Measurements from ENCODE around the gene TNPO2. TPM values are rescaled to one million over a fixed set of nuclear protein-coding genes. Genes with fewer than 3 reads are reported as not detected.

Gene TNPO2
- polyA plus RNA-seq, 1 experiment, result 47.3 TPM

DNA sequence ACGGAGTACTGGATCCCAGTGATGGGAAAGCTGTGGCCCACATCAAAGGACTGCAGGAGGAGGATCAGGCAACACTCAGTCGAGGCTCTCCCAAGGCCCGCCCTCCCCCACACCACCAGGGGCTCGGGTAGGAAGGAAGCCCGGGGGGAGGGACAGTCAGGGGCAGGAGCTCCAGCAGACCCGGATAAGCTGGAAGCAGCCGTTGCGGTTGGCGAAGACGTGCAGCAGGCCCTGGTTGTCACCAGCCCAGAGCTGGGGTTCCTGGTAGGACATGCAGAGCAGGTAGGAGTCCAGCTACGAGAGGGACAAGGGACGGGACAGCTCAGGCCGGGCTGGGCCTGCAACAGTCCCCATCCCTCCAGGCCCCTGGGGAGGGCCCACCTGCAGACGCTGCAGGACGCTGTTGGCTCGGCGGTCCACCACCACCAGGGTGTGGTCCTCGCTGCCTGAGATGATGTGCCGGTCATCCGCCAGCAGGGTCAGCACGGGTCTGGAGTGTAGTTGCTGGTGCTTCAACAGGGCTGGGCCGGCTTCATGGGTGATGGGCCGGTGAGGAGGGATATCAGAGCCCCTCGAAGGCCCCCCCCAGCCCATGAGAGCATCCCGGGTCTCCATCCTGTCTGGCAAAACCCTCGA is 34.0 kb downstream of the TNPO2 start:
- ChIA-PET POLR2A (no interaction called here), CTCF (no interaction called here)
- no peak for DNase-seq (ENCODE audit: low read depth, low spot score)

DNA sequence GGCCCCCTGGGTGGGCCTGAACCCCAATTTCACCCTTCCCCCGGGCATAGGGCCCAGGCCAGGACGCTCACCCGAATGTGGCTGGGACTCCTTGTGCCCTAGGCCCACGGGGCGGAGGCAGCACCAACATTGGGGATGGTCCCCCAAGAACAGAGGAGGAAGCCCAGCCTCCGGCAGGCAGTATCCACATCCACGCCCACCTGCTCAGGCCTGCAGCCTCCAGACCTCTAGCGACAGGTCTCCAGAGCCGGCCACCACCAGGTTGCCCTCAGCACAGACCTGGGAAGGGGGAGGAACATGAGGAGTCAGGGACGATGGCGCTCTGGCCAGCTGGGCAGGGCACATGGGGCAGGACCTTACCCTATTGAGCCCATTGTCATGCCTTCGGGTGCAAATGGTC is 34.7 kb downstream of the TNPO2 start:
- POLR2A ChIA-PET, result no interaction called here
- CTCF ChIA-PET, result no interaction called here
- H3K27me3 ChIP-seq (ENCODE audit: control insufficient read depth, insufficient read depth, low read length), result no peaks in the 10 kb centered on the region
- no peak for DNase-seq (ENCODE audit: low read depth, low spot score)
- no peaks in the 10 kb centered on the region for H3K9me3 ChIP-seq (ENCODE audit: control insufficient read depth, insufficient read depth, low read length)
- H3K27ac ChIP-seq (ENCODE audit: low read depth, low read length), result no peak overlapping the region
- H3K4me3 ChIP-seq (ENCODE audit: low read depth, low read length), result no peak overlapping the region
- TF ChIP-seq, protein P1, sequence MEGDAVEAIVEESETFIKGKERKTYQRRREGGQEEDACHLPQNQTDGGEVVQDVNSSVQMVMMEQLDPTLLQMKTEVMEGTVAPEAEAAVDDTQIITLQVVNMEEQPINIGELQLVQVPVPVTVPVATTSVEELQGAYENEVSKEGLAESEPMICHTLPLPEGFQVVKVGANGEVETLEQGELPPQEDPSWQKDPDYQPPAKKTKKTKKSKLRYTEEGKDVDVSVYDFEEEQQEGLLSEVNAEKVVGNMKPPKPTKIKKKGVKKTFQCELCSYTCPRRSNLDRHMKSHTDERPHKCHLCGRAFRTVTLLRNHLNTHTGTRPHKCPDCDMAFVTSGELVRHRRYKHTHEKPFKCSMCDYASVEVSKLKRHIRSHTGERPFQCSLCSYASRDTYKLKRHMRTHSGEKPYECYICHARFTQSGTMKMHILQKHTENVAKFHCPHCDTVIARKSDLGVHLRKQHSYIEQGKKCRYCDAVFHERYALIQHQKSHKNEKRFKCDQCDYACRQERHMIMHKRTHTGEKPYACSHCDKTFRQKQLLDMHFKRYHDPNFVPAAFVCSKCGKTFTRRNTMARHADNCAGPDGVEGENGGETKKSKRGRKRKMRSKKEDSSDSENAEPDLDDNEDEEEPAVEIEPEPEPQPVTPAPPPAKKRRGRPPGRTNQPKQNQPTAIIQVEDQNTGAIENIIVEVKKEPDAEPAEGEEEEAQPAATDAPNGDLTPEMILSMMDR (IDR thresholded peaks at IDR 0.05; ENCODE audit: low read depth, low read length), result no peak

More for the DNA sequence above, 34.0 kb downstream of the TNPO2 start:
- Histone ChIP-seq H3K9me3 (ENCODE audit: control insufficient read depth, insufficient read depth, low read length) (no peaks in the 10 kb centered on the region), H3K27me3 (ENCODE audit: control insufficient read depth, insufficient read depth, low read length) (no peaks in the 10 kb centered on the region), H3K4me3 (ENCODE audit: low read depth, low read length) (no peak overlapping the region), H3K27ac (ENCODE audit: low read depth, low read length) (no peak overlapping the region)
- TF ChIP-seq, protein P1 (IDR thresholded peaks at IDR 0.05; ENCODE audit: low read depth, low read length), result no peak

DNA sequence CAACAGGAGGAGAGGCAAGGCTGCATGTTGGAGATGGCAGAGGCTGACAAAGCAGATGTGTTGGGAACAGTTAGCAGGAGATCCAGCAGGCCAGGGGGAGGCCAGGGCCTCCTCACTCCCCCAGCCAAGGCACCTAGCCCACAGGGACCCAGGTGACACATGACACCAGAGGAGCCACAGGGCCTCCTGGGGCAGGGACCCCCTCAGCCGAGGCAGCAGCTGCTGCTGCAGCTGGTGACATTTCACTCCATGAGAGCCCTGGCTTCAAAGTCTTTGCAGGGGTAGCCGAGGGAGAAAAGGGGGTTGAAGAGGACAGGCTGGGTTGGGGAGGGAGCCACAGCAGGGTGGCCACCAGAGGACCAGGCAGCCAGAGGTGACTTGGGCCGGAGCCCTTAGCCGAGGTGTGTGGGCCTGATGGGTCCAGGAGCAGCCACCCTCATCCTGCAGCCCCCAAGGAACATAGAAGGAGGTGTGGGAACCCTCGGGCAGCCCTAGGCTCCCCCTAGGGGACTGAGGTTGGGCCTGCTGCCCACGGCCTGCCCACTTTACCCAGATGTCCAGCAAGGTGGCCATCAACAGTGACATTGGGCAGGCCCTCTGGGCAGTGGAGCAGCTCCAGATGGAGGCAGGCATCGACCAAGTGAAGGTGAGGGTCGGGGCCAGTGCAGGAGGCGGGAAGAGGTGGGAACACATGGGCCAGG is 36.1 kb downstream of the TNPO2 start, which contains the start of gene GNG14:
TSS of gene GNG14 (plus strand) at position 503 of the 701 bp plus-strand sequence. CDS start at position 554, 51 bp downstream.
- H3K4me3 ChIP-seq (ENCODE audit: low read depth, low read length), result no peak within 1 kb of the TSS
- H3K9me3 ChIP-seq (ENCODE audit: control insufficient read depth, insufficient read depth, low read length), result no peaks in the 10 kb centered on the region
- ChIA-PET CTCF (interaction anchor here (0.7 kb wide), 1 partner anchor 8 kb away, joined by 4 read pairs; no protein-coding TSS in a partner anchor), POLR2A (interaction anchor here (0.6 to 0.7 kb wide), 3 partner anchors 9 to 216 kb away, joined by 4 to 7 read pairs (median 4); no protein-coding TSS in a partner anchor)
- no peak within 1 kb of the TSS for H3K27ac ChIP-seq (ENCODE audit: low read depth, low read length)
- TF ChIP-seq, protein P1 (IDR thresholded peaks at IDR 0.05; ENCODE audit: low read depth, low read length), result no peak
- H3K27me3 ChIP-seq (ENCODE audit: control insufficient read depth, insufficient read depth, low read length), result no peaks in the 10 kb centered on the region
- DNase-seq (ENCODE audit: low read depth, low spot score), result no peak

DNA sequence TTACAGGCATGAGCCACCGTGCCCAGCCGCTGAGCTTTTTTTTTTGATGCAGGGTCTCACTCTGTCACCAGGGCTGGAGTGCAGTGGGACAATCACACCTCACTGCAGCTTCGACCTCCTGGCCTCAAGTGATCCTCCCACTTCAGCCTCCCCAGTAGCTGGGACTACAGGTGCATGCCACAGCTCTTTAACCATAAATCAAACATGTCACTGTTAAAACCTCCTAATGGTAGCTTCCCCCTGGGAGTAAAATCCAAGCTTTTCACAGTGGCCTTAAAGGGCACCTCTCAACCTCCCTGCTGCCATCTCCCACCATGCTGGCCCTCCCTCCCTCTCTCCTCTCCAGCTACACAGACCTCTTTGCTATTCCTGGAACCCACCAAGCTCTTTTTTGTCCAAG is 37.9 kb downstream of the TNPO2 start:
- Histone ChIP-seq H3K27ac (ENCODE audit: low read depth, low read length) (no peak overlapping the region), H3K9me3 (ENCODE audit: control insufficient read depth, insufficient read depth, low read length) (peaks cover 4% of the 10 kb centered on the region; the same call in 1 of the 2 replicates), H3K4me3 (ENCODE audit: low read depth, low read length) (no peak overlapping the region), H3K27me3 (ENCODE audit: control insufficient read depth, insufficient read depth, low read length) (no peaks in the 10 kb centered on the region)
- DNase-seq (ENCODE audit: low read depth, low spot score), result no peak
- CTCF ChIA-PET, result interaction anchor here (0.8 to 1.3 kb wide), 2 partner anchors 14 to 110 kb away, joined by 3 to 4 read pairs; no protein-coding TSS in a partner anchor
- POLR2A ChIA-PET, result no interaction called here
- TF ChIP-seq, protein P1 (IDR thresholded peaks at IDR 0.05; ENCODE audit: low read depth, low read length), result no peak

Data from AG04450 (cell line).